Measurements from ENCODE around the gene STK39. TPM values are rescaled to one million over a fixed set of nuclear protein-coding genes. Genes with fewer than 3 reads are reported as not detected.

Gene STK39
- total and polyA plus RNA-seq, 2 of the 4 experiments (the other 2 are of a cell fraction) = 11.8 to 16.4 TPM

DNA sequence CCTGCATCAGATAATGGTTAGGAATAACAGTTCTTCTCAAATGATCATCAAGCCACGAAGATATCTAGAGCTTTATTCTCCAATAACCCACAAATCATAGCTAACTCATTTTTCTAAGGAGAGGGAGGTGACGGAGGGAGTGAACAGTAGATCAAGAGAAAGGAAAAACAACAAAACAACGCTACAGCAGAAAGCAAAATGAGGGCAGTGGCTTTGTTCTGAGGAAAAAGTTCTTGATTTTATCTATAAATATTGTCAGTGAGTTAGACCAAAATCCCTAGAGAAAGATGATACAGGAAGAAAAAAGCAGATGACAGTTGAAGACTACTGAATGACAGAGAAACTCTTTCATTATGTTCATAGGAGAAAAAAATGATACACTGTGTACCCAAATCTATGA, 71.0 kb downstream of the STK39 start:
- Histone ChIP-seq H2AFZ (replicated peaks; ENCODE audit: low read length, poor library complexity) (no peak overlapping the region), H2BK5ac (ENCODE audit: low read depth, low read length, poor library complexity, severe bottlenecking) (no peak overlapping the region), H3K23ac (ENCODE audit: low read depth, low read length) (no peak overlapping the region), H3K4ac (ENCODE audit: low read depth, low read length) (no peak overlapping the region), H3K18ac (ENCODE audit: low read depth, low read length) (no peak overlapping the region), H2BK120ac (ENCODE audit: low read depth, low read length) (no peak overlapping the region), H3K9ac (ENCODE audit: low read depth, low read length) (no peak overlapping the region), H3K56ac (ENCODE audit: extremely low read depth, insufficient read depth, low read length) (no peak overlapping the region), H4K91ac (ENCODE audit: insufficient read depth, low read depth, low read length) (no peak overlapping the region), H4K5ac (ENCODE audit: low read depth, low read length) (no peak overlapping the region), H3K4me3 (ENCODE audit: insufficient read depth, low read depth, low read length) (no peak overlapping the region), H2AK9ac (replicated peaks; ENCODE audit: low read depth, low read length, poor library complexity) (no peak overlapping the region), H2BK20ac (ENCODE audit: low read depth, low read length) (no peak overlapping the region), H3K4me1 (ENCODE audit: control insufficient read depth, insufficient read depth, low read length) (peaks cover 3% of the 10 kb centered on the region; the same call in 1 of the 2 replicates), H3K9me3 (ENCODE audit: control insufficient read depth, insufficient read depth, low read length) (no peaks in the 10 kb centered on the region), H3K9me1 (ENCODE audit: insufficient read depth, low read length) (peaks cover 8% of the 10 kb centered on the region), H3K4me2 (ENCODE audit: low read depth, low read length) (no peak overlapping the region), H3K27ac (ENCODE audit: insufficient read depth, low read length) (no peak overlapping the region), H3K27me3 (ENCODE audit: control insufficient read depth, insufficient read depth, low read length) (no peaks in the 10 kb centered on the region), H2AK5ac (ENCODE audit: low read depth, low read length) (no peak overlapping the region), H3K36me3 (ENCODE audit: control insufficient read depth, insufficient read depth, low read length) (peaks cover 8% of the 10 kb centered on the region), H3K79me1 (ENCODE audit: low read depth in 1 of 2, low read length in 2 of 2) (peaks cover 22 to 35% of the 10 kb centered on the region in 2 experiments), H4K8ac (ENCODE audit: low read depth in 2 of 2, low read length in 2 of 2) (no peak overlapping the region), H3K14ac (replicated peaks; ENCODE audit: low read depth, low read length) (no peak overlapping the region), H2BK15ac (ENCODE audit: low read depth, low read length) (no peak overlapping the region), H4K20me1 (ENCODE audit: insufficient read depth, low read length) (no peaks in the 10 kb centered on the region; the same call in 1 of the 2 replicates)
- no CpG with 5 or more reads among the region's 3 CpGs for WGBS, 2 experiments (ENCODE audit: extremely low coverage in 2 of 2, insufficient read length in 1 of 2)
- in situ Hi-C loops (cut with MboI; ENCODE audit: low sequenced_read_pairs) (no loop called here), intact Hi-C loops (cut with micrococcal nuclease) (no loop called here), dilution Hi-C loops (cut with HindIII; ENCODE audit: low sequenced_read_pairs, unreplicated experiment) (no loop called here)
- no TSS peak for BruUV-seq (replicated peaks)
- ChIA-PET POLR2A (ENCODE audit: unreplicated experiment) (no interaction called here), CTCF (no interaction called here)
- ATAC-seq (ENCODE audit: low read depth) = no peak
- no peak for TF ChIP-seq BHLHE40 (IDR thresholded peaks at IDR 0.05; ENCODE audit: low read depth, low read length)
- no peak for TF ChIP-seq CHD1 (IDR thresholded peaks at IDR 0.05; ENCODE audit: low read depth, low read length)
- TF ChIP-seq NFE2L2 (IDR thresholded peaks at IDR 0.05; ENCODE audit: low read depth, low read length) = no peak
- no peak for TF ChIP-seq RCOR1 (IDR thresholded peaks at IDR 0.05; ENCODE audit: insufficient replicate concordance, low read length)
- no peak for TF ChIP-seq MAFK (IDR thresholded peaks at IDR 0.05; ENCODE audit: low read depth, low read length)
- TF ChIP-seq POLR2A (IDR thresholded peaks at IDR 0.05; ENCODE audit: low read depth, low read length) = no peak
- TF ChIP-seq FOS (IDR thresholded peaks at IDR 0.05; ENCODE audit: low read depth, low read length) = no peak
- no peak for TF ChIP-seq MXI1 (IDR thresholded peaks at IDR 0.05; ENCODE audit: borderline replicate concordance, low read depth, low read length)
- DNase-seq = no peak
